NCI-H2081 treated with DMSO at 0.1 percent for 48 hours (cell line): ENCODE data around the gene COMMD10.
"Not testable (repeated sequence)": the region's sequence is repeated elsewhere in the genome, so short reads cannot be mapped to it uniquely, and the experiment has no call there.

Experiments used
- DNase-seq: peaks from one replicate; lab custom pipeline; 2025; lab: John Stamatoyannopoulos, UW

The COMMD10 gene

DNA sequence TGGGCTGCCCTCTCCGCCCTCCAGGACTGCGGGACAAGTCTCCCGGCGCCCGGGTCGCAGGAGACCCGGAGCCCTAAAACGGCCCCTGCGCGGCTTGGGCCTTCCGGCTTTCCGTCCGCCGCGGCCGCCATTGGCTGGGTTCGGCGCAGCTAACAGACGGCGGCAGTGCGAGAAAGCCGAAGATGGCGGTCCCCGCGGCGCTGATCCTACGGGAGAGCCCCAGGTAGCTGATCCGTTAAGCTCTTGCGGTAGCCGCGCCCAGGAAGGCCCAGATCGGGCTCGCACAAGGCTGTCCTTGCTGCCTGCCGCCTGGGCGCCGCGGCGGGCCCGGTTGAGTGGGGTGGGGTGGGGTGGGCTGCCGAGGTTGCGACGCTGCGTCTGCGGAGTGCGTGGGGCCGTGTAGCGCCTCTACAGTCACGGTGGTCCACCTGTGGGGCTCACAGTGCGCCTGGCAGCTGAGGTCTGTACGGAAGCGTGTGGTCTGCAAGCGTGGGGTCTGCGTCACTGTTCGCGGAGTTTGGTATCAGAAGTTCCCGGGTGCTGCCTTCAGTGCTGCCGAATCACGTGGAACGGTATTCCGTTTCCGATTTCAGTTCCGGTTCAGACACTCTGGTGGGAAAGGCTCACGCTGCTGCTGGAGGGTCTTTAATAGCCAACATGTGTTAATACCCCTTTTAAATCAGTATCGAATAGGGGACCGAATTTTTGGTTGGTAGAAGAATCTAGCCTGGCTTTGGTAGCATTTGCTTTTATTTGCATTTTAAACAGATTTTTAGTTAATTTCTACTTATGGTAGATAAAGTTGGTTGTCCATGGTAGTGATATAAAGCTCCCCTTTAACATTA, at the start of gene COMMD10:
Gene COMMD10, plus strand, starts transcription at position 155 of the 845 bp plus-strand sequence.
- no peak for DNase-seq

DNA sequence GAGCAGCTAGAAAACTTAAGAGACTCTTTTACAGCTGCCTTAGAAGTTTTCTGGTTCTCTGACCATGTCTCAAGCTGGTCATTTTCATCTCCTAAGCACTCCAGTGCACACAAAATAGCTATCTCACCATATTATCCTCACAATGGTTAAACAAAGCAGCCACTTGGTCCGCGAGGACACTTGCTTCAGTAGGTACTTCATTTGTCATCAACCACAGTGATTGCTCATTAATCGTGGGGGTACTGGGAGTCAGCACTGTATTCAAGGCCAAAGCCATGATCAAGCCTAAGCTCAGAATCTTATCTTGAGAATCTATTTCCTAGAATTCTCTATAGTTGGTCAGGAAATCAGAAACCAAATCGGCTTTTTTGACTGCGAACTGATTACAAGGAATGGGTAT, 49.7 kb upstream of the COMMD10 start:
- no peak for DNase-seq

DNA sequence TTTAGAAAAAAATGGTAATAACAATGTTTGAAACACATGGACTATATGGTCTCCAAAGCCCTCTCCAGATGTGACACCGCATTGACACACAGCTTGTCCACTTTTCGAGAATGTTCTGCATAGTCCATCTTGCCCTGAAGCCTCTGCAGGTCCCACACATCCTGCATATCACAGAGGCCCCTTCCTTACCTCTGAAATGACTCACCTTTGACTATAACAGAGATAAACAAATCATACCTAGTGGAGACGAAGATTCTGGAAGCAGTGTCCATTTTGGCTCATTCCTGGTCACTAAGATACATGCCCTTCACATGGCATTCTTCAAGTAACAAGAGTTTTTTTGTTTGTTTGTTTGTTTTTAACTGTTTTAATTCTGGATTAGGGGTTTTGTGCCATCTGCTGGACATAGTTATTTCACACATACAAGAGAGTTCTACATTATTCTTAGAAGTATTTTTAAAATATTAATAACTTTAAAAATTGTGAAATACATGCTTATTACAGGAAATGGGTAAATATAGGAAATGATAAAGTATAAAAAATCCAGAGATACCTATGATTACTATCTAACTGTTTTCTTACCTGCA, 47.5 kb upstream of the COMMD10 start:
- DNase-seq, result no peak

DNA sequence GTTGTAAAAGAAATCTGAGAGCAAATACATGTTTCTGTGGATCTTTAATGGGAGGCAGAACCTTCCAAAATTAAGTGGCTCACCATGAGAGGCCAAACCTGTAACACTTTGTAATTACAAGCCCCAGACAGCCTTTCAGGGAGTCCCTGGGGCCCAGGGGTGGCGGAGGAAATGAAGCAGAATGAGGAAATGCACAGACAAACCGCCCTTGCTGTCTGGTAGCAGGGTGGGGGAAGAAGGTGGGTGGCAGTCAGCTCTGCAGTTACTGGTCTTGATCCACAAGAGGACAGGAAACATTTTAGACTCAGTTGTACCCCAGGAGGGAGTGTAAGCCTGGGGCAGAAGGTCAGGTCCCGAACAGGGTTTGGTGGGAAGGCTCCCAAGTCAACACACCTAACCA, 46.0 kb upstream of the COMMD10 start:
- no peak for DNase-seq

DNA sequence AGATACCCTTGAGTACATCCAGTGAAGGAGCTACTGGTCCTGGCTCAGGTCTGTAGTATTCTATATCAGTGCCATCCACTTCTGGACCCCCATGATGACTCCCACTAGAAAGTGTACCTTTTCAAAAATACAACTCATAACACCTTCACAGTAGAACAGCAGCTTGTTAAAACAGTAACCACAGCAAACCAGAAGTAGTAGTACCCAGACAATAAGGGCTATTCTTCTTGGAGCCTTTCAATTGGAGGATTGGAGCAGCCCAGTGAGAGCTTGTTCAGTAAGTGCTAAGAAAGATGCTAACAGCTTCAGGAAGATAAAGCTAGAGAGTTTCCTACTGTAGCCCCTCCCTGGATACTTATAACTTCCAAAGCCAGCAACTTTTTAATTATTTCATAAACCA, 42.5 kb upstream of the COMMD10 start:
- DNase-seq, result no peak

DNA sequence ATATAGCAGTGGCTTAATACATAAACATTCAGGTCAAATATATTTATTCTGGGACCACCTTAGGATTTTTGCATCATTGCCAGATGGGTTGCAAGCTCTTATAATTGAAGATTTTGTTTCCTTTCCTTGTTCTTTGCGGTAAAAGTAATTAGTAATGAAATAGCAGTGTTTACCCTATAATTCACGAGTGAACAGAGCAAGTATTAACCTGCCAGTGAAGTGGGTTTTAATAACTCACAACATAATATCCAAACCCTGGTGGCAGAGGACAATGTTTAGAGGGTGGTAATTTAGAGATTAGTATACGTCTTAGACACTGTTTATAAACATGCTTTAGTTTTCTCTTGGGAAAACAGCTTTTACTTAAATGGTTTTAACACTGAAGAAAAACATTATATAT, 40.8 kb upstream of the COMMD10 start:
- no peak for DNase-seq

DNA sequence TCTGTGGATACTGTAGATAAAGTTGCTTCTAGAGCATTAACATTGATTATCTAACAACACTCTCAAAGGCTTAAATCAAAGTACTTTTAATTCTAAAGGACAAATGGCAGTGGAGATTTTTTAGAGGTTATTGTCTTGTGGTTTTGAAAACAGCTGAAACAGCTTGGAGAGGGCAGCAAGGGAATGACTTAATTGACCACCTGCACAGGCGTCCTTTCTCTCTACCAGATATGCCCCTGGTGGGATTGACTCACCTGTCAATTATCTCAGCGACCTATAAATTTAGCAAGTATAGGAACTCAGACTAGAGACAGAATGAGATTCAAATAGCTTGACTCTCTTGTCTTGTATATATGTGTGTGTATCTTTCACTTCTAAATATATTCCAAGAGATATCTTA, 39.0 kb upstream of the COMMD10 start:
- DNase-seq, result no peak

DNA sequence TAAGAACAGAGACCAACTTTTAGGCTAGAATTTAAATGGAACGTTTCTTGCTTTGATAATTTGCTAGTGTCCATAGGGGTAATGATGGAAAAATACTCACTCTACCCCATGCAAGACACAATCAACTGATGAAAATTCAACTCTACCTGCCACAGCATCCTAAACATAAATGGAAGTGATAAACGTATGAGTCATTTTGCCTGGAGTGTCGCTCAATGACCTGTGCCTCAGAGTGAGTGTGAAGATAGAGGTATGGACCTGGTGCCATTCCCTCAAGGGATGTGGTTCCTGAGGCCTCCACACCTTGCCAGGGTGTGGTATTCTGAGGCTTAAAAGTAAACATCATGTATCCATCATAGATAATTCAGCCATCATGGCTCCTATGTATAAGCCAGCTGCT, 38.6 kb upstream of the COMMD10 start:
- DNase-seq, result no peak

DNA sequence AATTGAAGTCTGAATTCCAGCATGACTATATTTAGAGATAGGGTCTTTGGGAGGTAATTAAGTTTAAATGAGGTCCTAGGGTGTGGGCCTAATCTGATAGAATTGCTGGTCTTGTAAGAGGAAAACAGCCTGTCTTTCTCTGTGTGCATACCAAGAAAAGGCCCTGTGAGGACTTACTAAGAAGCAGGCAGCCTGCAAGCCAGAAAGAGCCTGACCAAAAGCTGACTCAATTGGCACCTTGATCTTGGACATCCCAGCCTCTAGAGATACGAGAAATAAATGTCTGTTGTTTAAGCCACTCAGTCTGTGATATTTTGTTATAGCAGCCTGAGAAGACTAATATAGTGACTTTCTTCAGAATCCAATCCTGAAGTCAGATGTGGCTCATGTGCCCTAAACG, 38.0 kb upstream of the COMMD10 start:
- DNase-seq, result no peak

DNA sequence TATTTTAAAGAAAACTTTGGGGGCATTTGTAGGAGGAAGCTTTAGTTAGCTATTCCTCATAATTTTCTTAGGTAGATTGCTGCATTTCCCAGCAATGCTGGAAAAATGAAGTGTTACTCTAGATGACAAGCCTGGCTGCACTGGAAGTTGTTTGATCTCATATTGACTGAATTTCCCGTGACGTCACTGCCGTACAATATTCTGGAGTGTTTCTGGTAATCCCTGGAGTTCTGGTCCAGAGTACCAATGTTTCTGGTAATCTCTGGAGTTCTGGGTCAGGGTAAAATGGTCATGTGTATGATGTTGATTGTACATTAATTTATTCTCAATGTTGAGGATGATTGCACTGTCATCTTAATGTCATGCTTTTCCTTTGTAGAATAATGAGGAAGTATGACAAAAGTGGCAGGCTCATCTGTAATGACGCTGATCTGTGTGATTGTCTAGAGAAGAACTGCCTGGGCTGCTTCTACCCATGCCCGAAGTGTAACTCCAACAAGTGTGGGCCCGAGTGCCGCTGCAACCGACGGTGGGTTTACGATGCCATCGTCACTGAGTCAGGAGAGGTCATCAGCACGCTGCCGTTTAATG, 26.4 kb upstream of the COMMD10 start:
- DNase-seq, result no peak

DNA sequence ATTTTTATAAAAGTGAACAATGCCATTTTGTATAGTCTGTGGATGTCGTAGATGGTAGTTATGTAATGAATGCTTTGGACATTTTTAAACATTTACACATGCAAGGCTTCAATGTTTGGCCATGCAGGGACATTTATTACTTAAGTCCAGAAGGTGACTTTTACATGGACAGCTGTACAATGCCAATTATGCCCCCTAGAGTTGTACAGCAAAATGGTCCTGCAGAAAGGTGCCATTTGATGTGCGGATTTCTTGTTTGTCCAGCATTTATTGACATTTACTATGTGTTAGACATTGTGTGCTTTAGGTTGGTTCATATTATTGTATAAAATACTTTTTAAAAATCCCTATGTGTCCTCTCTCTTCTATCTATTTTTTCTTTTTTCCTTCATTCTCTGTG, 22.5 kb upstream of the COMMD10 start:
- no peak for DNase-seq

DNA sequence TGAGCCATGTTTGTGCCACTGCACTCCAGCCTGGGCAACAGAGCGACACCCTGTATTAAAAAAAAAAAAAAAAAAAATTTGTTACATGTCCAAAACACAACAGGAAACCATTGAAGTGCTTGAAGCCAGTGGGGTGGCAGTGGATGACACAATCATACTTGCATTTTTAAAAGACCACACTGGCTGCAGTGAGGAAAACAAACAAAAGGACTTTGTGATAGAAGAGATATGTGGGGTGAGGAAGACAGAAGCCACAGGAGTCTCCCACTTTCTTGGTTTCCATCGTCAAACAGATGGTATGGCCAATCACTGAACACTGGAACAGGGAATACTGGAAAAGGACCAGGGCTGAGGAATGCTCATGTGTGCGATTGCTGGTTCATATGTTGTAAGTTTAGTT, 20.9 kb upstream of the COMMD10 start:
- DNase-seq, result no peak

DNA sequence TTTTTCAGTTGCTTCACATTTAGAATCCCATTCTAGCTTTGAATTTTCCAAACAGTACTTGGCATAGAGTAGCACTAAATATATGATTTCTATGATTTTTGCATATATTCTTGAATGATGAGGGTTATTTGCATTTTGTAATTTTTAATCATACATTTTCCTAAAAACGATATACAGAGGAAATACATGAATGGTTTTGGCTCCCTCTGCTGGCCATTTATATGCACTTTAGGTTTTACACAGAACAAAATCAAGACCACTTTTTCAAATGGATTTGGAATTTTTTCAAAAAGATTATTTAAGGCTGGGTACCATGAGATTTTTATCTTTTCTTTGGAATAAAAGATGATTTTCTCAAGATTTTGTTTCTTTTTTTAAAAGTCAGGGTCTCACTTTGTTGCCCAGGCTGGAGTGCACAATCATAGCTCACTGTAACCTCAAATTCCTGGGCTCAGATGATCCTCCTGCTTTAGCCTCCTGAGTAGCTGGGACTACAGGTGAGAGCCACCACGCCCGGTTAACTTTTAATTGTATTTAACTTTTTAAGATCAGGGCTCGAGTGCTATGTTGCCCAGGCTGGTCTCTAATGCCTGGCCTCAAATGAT, 16.7 kb upstream of the COMMD10 start:
- no peak for DNase-seq

DNA sequence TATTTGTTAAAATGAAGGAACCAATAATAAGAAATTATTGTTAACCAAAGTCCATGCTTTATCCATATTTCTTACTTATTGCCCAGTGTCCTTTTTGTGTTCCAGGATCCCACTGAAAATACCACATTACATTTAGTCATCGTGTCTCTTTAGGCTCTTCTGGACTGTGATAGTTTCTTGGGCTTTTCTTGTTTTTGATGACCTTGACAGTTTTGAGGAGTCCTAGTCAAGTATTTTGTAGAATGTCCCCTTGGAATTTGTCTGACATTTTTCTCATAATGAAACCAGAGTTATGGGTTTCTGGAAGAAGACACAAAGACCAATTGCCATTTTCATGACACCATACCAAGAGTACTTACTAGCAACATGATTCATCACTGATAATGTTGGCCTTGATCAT, 13.6 kb upstream of the COMMD10 start:
- DNase-seq, result no peak

DNA sequence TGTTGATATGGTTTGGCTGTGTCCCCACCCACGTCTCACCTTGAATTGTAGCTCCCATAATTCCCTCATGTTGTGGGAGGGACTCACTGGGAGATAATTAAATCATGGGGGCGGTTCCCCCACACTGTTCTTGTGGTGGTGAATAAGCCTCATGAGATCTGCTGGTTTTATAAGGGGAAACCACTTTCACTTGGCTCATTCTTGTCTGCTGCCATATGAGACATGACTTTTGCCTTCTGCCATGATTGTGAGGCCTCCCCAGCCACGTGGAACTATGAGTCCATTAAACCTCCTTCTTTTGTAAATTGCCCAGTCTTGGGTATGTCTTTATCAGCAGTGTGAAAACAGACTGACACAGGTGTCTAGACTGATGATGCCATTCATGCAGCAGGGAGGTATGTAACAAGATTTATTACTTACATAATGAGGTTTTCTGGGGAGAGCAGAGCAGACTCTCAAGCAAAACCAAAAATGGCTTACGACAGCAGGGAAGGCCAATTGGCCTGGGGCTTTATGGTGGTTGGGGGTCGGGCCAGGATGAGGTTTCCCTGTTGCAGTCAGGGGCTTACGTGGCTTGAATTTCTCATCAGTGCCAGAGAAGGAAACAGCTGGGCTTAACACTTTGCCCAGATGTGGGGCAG, 9.5 kb upstream of the COMMD10 start:
- DNase-seq, result no peak

DNA sequence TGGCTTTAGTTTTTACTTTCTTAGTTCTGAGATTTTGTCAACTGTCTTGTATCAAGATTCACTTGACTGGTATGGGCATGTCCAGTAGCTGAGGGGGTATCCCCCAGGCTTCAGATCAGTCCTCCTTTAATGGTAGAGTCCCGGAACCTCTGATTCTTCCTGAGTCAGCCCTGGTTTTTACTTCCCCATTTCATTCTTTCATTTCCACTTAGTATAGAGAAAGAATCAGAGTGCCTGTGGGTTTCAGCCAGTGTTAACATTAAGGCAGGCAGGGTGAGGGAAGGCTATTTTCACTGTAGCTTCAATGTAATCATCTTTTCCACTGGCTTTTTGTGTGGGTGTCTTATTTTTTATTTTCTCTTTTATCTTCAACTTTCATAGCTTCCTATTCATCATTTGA, 8.3 kb upstream of the COMMD10 start:
- DNase-seq, result no peak

DNA sequence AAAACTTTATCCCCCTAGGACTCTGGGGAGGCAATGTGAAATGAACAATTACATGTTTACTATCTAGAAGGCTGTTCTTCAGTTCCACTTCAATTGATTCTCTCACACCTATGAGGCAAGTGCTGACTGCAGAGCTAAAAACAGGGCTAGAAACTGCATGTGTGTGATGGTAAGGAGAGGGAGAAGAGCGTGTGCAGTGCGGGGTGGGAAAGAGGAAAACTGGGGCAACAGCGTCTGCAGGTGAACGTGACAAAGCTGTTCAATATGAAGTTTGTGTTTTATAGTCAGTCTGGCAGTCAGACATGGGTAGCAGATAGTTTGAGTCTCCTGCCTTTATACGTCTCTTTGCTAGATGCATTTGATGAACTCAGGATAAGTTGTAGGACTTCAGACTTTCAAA, 6.6 kb upstream of the COMMD10 start:
- no peak for DNase-seq

DNA sequence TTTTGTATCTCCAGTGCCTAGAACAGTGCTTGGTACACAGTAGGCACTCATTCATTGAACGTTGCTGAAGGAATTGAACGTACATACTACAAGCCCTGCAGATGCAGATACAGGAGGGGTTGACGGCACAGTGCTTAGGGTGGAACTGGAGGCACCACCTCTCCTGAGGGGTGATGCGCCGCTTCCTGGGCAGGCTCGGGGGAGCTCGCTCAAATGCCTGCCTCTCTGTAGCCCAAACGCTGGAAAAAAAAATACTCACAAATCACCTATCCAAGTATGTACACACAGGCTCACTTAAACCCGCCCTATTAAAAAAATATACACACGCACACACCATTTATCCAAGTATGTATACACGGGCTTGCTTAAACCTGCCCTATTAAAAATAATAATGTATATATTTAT, 536 bp upstream of the COMMD10 start:
- no peak for DNase-seq

DNA sequence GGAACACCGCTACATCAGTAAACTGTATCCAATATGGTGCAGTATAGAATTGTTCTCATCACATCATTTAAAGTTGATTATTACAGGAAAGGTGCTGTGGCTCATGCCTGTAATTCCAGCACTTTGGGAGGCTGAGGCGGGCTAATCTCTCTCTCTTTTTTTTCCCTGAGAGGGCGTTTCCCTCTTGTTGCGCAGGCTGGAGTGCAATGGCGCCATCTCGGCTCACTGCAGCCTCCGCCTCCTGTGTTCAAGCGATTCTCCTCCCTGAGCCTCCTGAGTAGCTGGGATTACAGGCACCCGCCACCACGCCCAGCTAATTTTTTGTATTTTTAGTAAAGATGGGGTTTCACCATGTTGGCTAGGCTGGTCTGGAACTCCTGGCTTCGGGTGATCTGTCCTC, 1.5 kb downstream of the COMMD10 start:
- DNase-seq, result not testable (repeated sequence)

DNA sequence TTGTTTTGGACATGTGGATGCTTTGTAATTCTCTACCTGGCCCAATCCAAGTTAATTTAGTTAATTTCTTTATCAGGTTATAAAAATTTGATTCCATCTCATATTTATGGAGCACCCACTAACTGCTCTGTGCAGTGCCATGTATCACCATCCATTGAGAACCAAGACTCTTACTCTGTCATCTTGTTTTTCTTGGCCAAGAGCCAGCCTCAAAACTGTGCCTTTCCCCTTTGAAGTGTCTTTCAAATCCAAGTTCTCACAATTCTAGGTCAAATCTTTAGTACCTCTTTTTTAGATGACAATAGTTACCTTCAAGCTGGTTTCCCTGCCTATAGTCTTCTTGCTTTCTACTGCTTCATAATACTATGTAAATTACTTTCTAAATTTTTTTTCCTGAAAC, 3.2 kb downstream of the COMMD10 start:
- DNase-seq, result no peak

DNA sequence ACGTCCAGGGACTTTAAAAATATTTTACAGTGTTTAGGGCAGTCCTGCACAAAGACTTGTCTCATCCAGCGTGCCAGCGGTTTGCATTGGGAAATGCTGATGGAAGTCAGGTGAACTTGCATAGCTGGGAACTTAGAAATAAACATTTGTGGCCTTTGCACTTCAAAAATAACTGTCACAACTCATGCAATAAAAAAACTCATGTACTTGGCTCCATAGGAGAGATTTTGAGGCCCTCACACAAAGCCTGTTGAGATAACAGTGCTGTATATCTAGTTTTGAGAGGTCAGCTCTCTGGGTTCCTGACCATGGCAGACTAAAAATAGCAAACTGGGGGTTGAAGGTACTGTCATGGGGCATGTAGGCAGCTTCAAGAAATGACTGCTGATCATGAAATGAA, 5.5 kb downstream of the COMMD10 start:
- DNase-seq, result no peak

DNA sequence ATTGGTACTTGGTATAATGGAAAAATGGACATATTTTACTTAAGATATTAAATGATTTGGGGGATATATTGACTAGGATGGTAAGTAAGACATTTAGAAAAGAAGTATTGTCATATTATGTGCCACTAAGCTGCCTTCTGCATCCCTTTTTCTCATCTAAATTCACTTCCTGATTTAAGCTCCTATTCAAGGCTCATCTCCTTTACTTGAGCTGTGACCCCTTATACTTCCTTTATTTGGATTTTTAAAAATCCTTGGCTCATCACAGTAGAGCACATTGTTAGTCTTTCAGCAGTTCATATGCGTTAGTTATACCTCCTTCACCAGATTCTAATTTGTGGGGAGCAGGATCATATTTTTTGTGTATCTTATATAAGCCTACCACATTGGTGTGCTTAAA, 6.6 kb downstream of the COMMD10 start:
- no peak for DNase-seq

DNA sequence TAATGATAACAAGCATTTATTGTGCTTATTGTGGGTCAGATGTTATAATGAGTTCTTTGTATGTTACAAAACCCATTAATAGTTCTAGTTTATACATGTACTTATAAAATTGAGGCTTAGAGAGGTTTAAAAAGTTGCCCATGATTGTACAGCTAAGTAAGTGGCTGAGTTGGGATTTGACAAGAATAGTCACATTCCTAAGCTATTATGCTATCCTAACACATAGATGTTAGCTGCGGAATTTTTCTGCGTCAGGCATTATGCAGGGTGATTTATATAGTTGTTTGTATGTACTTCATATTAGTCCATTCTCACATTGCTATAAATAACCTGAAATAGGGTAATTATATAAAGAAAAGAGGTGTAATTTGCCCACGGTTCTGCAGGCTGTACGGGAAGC, 12.5 kb downstream of the COMMD10 start:
- no peak for DNase-seq
